Stimulated activated CD4-positive, alpha-beta T cell treated with anti-CD3 and anti-CD28 coated beads, Interleukin-4, amount 100 ng/mL, for 4 hours (primary cell): Measurements from ENCODE around the gene SLC6A19.

ENCODE experiments used
- DNase-seq, 2 experiments: peaks; one replicate each; pipeline ENCODE4 v3.0.0-alpha.2; 2020

Gene SLC6A19

DNA sequence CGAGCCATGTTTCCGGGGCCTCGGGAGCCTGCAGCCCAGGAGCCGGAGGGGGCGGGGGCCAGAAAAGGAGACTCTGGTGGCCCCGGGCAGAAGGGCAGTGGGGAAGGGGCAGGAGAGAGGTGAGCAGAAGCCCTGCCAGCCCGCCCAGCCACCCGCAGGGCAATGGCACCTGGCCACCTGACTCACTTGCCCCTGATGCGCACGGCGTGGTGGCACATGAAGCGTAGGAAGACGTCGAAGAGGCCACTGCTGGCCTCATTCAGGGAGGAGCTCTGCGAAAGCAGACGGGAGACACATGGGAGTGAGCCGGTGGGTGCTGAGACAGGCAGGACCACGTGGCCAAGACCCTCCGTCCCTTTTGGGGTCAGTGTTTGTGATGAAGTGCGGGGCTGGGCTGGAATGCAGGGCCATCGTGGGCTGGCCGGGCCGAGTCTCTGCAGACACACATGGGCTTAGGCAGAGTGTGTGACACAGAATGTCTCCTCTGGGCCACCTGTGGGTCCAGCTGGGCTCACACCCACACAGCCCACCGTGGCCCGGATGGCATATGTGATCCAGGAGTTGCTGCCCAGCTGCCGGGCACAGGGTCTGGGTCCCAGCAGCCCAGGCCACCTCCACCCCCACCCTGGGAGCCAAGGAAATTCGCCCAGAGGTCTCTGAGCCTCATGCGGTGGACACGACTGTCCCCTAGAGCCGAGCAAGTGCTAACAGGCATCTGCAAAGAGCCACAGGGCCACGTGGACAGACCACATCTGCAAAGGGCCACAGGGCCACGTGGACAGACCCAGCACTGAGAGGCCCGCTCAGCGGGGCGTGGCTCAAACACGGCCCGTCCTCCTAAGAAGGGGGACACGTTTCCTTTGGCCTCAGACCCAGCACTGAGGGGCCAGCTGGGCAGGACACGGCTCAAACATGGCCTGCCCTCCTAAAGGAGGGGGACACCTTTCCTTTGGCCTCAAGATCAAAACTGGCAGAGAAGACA lies 69.8 kb downstream of the SLC6A19 start:
- DNase-seq = no peak

GRCh38 chr5:1272201-1272600 lies 70.8 kb downstream of the SLC6A19 start:
- no peak for DNase-seq

DNA sequence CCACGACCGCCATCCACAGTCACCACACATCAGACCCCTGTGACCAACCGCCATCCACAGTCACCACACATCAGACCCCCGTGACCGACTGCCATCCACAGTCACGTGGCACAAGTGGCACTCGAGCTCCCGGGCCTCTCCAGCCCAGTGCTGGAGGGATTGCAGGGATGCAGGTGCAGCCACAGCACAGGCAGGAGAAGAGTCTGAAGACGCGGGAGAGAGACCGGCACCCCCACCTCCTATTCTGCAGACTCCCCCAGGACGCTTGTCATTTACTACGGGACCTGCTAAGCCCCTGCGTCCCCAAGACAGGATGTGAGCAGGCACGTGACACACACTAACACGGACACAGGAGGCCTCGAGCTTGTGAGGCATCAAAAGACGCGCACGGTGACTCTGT lies 72.3 kb downstream of the SLC6A19 start:
- DNase-seq = no peak

GRCh38 chr5:1274471-1274870 lies 73.1 kb downstream of the SLC6A19 start:
- DNase-seq = no peak
